Neuronal stem cell (in vitro differentiated cells): Measurements from ENCODE around the gene PSG5.
"Not testable (repeated sequence)": the region's sequence is repeated elsewhere in the genome, so short reads cannot be mapped to it uniquely, and the experiment has no call there.

Experiments used
- DNase-seq: peaks from one replicate; pipeline ENCODE4 v3.0.0-alpha.2; 2013; ENCODE audit warnings: low spot score
- H2AFZ ChIP-seq: one replicate; pipeline ENCODE4 v1.6.1; 2013; ENCODE audit warnings: mild to moderate bottlenecking, low read length, inconsistent platforms
- H2AK5ac ChIP-seq: 2 replicates; pipeline ENCODE4 v1.6.1; 2013; ENCODE audit warnings: low read depth, mild to moderate bottlenecking, inconsistent platforms, low read length, moderate library complexity, mixed read lengths
- H2BK120ac ChIP-seq: 2 replicates; pipeline ENCODE4 v1.6.1; 2013; ENCODE audit warnings: low read depth, mild to moderate bottlenecking, inconsistent platforms, low read length, moderate library complexity, mixed read lengths
- H2BK12ac ChIP-seq: one replicate; pipeline ENCODE4 v1.6.1; 2013; ENCODE audit warnings: low read length, inconsistent platforms
- H2BK15ac ChIP-seq: 2 replicates; pipeline ENCODE4 v1.6.1; 2013; ENCODE audit warnings: mild to moderate bottlenecking, low read length, inconsistent platforms, mixed read lengths
- H2BK5ac ChIP-seq: one replicate; pipeline ENCODE4 v1.6.1; 2013; ENCODE audit warnings: inconsistent platforms, mild to moderate bottlenecking, low read length, moderate library complexity
- H3K14ac ChIP-seq: one replicate; pipeline ENCODE4 v1.6.1; 2013; ENCODE audit warnings: low read length, inconsistent platforms
- H3K18ac ChIP-seq: 2 replicates; pipeline ENCODE4 v1.6.1; 2013; ENCODE audit warnings: low read length, inconsistent platforms
- H3K23ac ChIP-seq: 2 replicates; pipeline ENCODE4 v1.6.1; 2013; ENCODE audit warnings: low read depth, mild to moderate bottlenecking, mixed read lengths, low read length, inconsistent platforms; ENCODE audit not compliant: poor library complexity
- H3K27ac ChIP-seq: replicated peaks from 3 replicates; pipeline ENCODE4 v1.5.1; 2013; ENCODE audit warnings: low read length, inconsistent platforms
- H3K27me3 ChIP-seq, 3 experiments: 2 replicates each; pipeline ENCODE4 v1.6.1; 2013; ENCODE audit warnings: low read length in 3 of 3, mild to moderate bottlenecking in 2 of 3, inconsistent platforms in 1 of 3, low read depth in 1 of 3, mixed read lengths in 1 of 3, moderate library complexity in 1 of 3; ENCODE audit not compliant: control insufficient read depth in 3 of 3, insufficient read depth in 3 of 3
- H3K36me3 ChIP-seq, 2 donors: replicated peaks in 1 of 2; 2 replicates each; pipeline ENCODE4 v1.6.1; 2013; ENCODE audit warnings: low read length in 2 of 2; ENCODE audit not compliant: control insufficient read depth in 2 of 2, insufficient read depth in 2 of 2
- H3K4ac ChIP-seq: 2 replicates; pipeline ENCODE4 v1.6.1; 2013; ENCODE audit warnings: inconsistent platforms, mild to moderate bottlenecking, low read length, moderate library complexity
- H3K4me1 ChIP-seq, 2 donors: 1 replicate in 1 of 2; 2 replicates in 1 of 2; pipeline ENCODE4 v1.6.1; 2013; ENCODE audit warnings: low read length in 2 of 2, low read depth in 1 of 2; ENCODE audit not compliant: control insufficient read depth in 2 of 2, insufficient read depth in 1 of 2
- H3K4me2 ChIP-seq: one replicate; pipeline ENCODE4 v1.6.1; 2013; ENCODE audit warnings: mild to moderate bottlenecking, low read length, inconsistent platforms; ENCODE audit not compliant: insufficient read depth, poor library complexity, severe bottlenecking
- H3K4me3 ChIP-seq, 2 donors: 2 replicates each; pipeline ENCODE4 v1.5.1; 2013; ENCODE audit warnings: low read length in 2 of 2, mild to moderate bottlenecking in 2 of 2, inconsistent platforms in 1 of 2, moderate library complexity in 1 of 2
- H3K79me1 ChIP-seq: one replicate; pipeline ENCODE4 v1.6.1; 2013; ENCODE audit warnings: low read depth, mild to moderate bottlenecking, inconsistent platforms, low read length, moderate library complexity
- H3K9ac ChIP-seq: one replicate; pipeline ENCODE4 v1.6.1; 2013; ENCODE audit warnings: mild to moderate bottlenecking, low read depth, low read length, inconsistent platforms; ENCODE audit not compliant: poor library complexity
- H3K9me3 ChIP-seq, 2 donors: replicated peaks in 1 of 2; 2 replicates each; pipeline versions ENCODE3 to v1.6.1; 2013; ENCODE audit warnings: low read length in 2 of 2, mild to moderate bottlenecking in 2 of 2, inconsistent platforms in 1 of 2, low read depth in 1 of 2, mixed read lengths in 1 of 2, moderate library complexity in 1 of 2; ENCODE audit not compliant: control insufficient read depth in 2 of 2, insufficient read depth in 1 of 2
- H4K8ac ChIP-seq: one replicate; pipeline ENCODE4 v1.6.1; 2013; ENCODE audit warnings: low read depth, mild to moderate bottlenecking, inconsistent platforms, low read length, moderate library complexity
- H4K91ac ChIP-seq: one replicate; pipeline ENCODE4 v1.6.1; 2013; ENCODE audit warnings: low read length, low read depth, mild to moderate bottlenecking, inconsistent platforms; ENCODE audit not compliant: poor library complexity
- WGBS, 2 donors: extraction: QIAGEN DNeasy Blood & Tissue Kit; methylation state at CpG; one replicate each; pipeline ENCODE4 v1.1.7; 2013; ENCODE audit warnings: missing lambda C conversion rate in 2 of 2, mixed read lengths in 1 of 2; ENCODE audit not compliant: insufficient read length in 2 of 2, insufficient replicate concordance in 1 of 2; ENCODE audit errors: extremely low coverage in 2 of 2; 5-methylcytosine and 5-hydroxymethylcytosine counted together

PSG5 gene

DNA sequence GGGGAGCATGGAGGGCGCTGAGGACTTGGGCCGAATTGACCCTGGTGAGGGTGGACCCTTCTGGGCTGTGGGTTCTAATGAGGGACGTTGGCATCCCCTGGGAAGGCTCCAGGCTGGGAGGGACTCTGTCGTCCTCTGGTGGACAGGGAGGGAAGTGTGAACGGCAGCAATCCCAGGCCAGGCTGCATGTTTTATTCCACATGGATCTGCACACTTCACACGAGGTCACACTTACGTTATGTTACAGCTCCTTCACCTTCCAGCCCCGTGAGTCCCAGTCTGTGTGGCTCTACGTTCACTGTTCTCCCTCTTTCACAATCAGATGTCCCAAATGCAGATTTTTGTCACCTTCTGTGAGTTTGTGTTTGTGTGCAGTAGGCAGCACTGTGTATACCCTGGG, 1.8 kb upstream of the PSG5 start:
- not testable (repeated sequence) for H4K8ac ChIP-seq, H4K91ac ChIP-seq, H2BK12ac ChIP-seq, H2BK15ac ChIP-seq, H3K4me2 ChIP-seq, H3K4me3 ChIP-seq, H3K36me3 ChIP-seq, H3K27me3 ChIP-seq, H2AFZ ChIP-seq, H3K23ac ChIP-seq, H2BK5ac ChIP-seq, H3K79me1 ChIP-seq, H3K4me1 ChIP-seq, H3K9ac ChIP-seq, H2BK120ac ChIP-seq, H3K27ac ChIP-seq, DNase-seq, H2AK5ac ChIP-seq, H3K4ac ChIP-seq, H3K14ac ChIP-seq, H3K9me3 ChIP-seq, H3K18ac ChIP-seq
- no CpG with 5 or more reads among the region's 9 CpGs for WGBS, 2 donors

GRCh38 chr19:43181869-43182771, 4.2 kb downstream of the PSG5 start:
- not testable (repeated sequence) for H2BK12ac ChIP-seq, H2AFZ ChIP-seq, H4K91ac ChIP-seq, H2BK15ac ChIP-seq, H3K4me3 ChIP-seq, H4K8ac ChIP-seq, H3K14ac ChIP-seq, H2BK120ac ChIP-seq, H3K9ac ChIP-seq, H3K4me1 ChIP-seq, H2BK5ac ChIP-seq, H3K79me1 ChIP-seq, H3K18ac ChIP-seq, H3K9me3 ChIP-seq, H3K4me2 ChIP-seq, H3K23ac ChIP-seq, H2AK5ac ChIP-seq, DNase-seq, H3K27ac ChIP-seq, H3K4ac ChIP-seq, H3K27me3 ChIP-seq, H3K36me3 ChIP-seq
- WGBS, 2 donors, result no CpG with 5 or more reads among the region's 4 CpGs

- not testable (repeated sequence) for H3K27ac ChIP-seq, H2AK5ac ChIP-seq, H3K23ac ChIP-seq, H3K18ac ChIP-seq, H3K9ac ChIP-seq, H3K9me3 ChIP-seq, H2BK15ac ChIP-seq, H3K4me2 ChIP-seq, H3K4me1 ChIP-seq, H3K14ac ChIP-seq, H3K36me3 ChIP-seq, DNase-seq, H2BK12ac ChIP-seq, H2BK120ac ChIP-seq, H3K79me1 ChIP-seq, H3K27me3 ChIP-seq, H2BK5ac ChIP-seq, H4K91ac ChIP-seq, H3K4me3 ChIP-seq, H3K4ac ChIP-seq, H2AFZ ChIP-seq, H4K8ac ChIP-seq
- no CpG with 5 or more reads among the region's 1 CpG for WGBS, 2 donors
These were observed 6.7 kb downstream of the PSG5 start for GRCh38 chr19:43179569-43180147.

- H4K8ac ChIP-seq, H2BK5ac ChIP-seq, H3K9me3 ChIP-seq, H2BK120ac ChIP-seq, H3K9ac ChIP-seq, H2AFZ ChIP-seq, H3K4me2 ChIP-seq, H3K79me1 ChIP-seq, H3K14ac ChIP-seq, H3K23ac ChIP-seq, H3K27me3 ChIP-seq, H3K4me3 ChIP-seq, H3K4me1 ChIP-seq, H3K4ac ChIP-seq, H3K27ac ChIP-seq, H2AK5ac ChIP-seq, H2BK12ac ChIP-seq, H4K91ac ChIP-seq, H2BK15ac ChIP-seq, DNase-seq, H3K36me3 ChIP-seq, H3K18ac ChIP-seq: not testable (repeated sequence)
- WGBS, 2 donors, result no CpG with 5 or more reads among the region's 3 CpGs
These were observed 7.8 kb downstream of the PSG5 start for GRCh38 chr19:43178577-43178976.
